ENCODE measurements around the gene NOS2.
"Not testable (repeated sequence)": the region's sequence is repeated elsewhere in the genome, so short reads cannot be mapped to it uniquely, and the experiment has no call there.

The NOS2 gene

DNA sequence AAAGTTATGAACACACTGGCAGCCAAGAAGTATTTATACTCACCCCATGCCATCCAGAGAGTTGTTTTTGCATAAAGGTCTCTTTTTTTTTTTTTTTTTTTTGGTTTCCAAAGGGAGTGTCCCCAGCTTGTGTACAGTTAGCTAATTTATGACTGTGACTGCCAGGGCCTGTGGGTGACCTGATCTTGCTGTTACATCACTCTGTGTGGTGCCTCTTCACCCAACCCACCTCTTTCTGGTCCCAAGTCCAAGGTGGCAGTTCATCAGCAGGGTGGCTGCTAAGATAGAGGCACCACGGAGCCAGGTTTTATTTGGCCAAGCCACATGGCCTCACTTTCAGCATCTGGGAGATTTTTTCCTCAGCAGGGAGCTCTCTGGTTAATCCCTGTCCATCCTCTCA, at the start of gene NOS2:
NOS2 (minus strand) TSS at position 8 of the 400 bp plus-strand sequence. CDS start 1,720 bp downstream, outside the sequence.
- no peak for DNase-seq (ENCODE audit: low spot score)

DNA sequence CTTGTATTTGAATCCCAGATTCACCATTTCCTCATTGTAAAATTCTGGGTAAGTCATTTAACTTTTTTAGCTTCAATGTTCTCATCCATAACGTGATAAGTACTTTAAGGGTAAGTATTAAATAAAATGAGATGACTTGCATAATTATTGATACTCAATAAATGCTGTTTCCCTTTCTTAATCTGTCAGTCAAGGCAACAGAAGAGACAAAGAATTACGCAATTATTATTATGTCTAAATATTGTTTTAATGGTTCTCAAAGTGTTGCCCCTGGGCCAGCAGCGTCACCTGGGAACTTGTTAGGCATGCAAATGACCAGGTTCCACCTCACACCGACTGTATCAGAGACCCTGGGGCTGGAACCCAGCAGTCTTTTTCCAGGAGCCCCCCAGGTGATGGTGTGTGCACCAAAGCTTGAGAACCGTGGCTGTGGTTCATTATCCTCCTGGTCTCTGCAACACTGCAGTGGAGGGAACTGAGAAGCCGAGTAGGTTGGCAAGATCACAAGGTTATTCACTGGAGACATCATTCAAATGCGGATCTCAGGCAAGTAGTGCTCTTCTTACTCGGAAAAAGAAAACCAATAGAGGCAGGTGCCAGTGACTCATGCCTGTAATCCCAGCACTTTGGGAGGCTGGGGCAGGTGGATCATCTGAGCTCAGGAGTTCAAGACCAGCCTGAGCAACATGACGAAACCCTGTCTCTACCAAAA, 49.3 kb upstream of the NOS2 start:
- no peak for DNase-seq (ENCODE audit: low spot score)

DNA sequence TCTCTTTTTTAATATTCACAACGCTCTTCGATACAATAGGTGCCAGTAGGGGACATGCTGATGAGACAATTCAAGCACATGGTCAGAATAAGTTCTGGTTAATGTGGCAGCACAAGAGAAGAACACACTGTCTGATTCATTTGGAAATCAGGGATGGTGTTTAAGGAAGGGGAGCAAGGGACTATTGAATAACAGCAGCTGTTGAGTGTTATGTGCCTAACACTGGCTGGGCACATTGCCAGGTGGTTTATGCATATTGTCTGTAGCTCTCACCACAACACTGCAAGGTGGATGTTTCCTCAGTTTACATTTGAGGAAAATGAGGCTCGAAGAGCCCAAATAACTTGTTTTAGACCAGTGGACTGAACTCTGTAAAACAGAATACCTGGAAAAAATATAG, 48.6 kb upstream of the NOS2 start:
- no peak for DNase-seq (ENCODE audit: low spot score)

DNA sequence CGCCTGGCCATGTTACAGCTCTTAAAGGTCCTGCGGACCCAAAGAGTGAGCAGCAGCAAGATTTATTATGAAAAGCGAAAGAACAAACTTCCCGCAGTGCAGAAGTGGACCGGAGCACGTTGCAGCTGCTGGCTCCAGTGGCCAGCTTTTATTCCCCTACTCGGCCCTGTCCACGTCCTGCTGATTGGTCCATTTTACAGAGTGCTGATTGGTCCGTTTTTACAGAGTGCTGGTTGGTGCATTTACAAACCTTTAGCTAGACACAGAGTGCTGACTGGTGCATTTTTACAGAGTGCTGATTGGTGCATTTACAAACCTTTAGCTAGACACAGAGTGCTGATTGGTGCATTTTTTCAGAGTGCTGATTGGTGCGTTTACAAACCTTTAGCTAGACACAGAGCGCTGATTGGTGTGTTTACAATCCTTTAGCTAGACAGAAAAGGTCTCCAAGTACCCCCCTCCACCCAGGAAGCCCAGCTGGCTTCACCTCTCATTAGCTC, 46.5 kb upstream of the NOS2 start:
- DNase-seq (ENCODE audit: low spot score) = not testable (repeated sequence)

DNA sequence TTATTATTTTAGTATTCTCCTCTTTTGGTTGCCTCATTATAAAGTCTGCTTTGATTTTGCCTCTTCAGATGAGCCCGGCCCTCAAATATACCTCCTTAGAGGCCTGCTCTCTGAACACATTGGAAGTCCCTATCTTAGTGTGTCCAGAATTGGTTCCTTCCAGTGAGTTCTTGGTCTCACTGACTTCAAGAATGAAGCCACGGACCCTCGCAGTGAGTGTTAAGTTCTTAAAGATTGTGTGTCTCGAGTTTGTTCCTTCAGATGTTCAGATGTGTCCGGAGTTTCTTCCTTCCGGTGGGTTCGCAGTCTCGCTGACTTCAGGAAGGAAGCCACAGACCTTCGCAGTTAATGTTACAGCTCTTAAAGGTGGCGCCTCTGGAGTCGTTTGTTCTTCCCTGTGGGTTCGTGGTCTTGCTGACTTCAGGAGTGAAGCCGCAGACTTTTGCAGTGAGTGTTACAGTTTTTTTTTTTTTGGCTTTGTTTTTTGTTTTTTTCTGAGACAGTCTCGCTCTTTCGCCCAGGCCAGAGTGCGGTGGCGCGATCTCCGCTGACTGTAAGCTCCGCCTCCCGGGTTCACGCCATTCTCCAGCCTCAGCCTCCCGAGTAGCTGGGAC, 45.8 kb upstream of the NOS2 start:
- DNase-seq (ENCODE audit: low spot score) = no peak

DNA sequence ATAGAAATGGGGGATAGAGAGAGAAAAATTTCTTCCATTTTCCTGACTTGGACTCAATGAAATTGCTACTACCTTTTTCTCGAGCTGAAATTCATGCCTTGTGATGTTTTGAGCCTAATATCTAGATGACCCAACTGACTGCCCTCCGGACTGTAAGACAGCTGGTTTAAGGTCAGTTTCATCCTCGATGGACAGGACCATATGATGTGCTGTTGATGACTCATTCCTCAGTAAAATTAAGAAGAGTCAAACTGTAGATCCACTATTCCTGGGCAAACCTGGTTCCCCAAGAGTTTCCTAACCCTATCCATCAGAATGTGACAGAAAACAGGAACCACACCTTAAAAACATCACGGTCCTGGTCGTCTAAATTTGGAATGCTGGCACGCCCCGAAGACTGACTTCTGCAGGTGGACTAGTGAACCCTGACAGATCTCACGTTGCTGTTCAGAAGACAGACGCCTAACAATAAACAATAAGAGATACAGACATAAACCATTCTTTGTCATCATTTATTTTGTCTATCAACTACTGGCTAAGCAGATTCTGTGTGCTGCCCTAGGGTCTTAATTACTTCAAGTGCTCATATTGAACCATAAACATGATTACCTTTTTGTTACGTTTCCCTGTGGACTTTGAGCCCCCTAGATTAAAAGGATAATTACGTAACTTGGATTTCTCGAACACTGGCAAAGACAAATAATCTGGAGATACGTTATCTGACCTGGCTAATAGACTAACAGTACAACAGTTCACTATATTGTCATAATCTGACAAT, 45.1 kb upstream of the NOS2 start:
- no peak for DNase-seq (ENCODE audit: low spot score)

DNA sequence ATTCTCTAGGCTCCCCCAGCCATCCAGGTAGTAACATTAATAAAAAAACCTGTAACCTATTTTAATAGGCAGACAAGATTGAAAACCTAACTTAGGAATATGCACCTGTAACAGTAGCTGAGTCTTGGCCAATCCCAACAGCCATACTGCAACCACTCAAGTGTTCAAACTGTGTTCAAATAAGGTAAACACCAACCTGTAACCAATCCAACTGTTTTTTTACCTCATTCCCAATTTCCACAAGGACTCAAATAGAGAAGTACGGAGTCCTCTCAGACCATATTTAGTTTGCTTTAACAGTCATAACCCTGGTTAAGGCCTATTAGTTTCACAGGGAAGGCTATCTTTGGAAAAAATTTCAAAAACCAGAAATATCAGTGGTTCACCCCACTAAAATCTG, 40.4 kb upstream of the NOS2 start:
- no peak for DNase-seq (ENCODE audit: low spot score)

DNA sequence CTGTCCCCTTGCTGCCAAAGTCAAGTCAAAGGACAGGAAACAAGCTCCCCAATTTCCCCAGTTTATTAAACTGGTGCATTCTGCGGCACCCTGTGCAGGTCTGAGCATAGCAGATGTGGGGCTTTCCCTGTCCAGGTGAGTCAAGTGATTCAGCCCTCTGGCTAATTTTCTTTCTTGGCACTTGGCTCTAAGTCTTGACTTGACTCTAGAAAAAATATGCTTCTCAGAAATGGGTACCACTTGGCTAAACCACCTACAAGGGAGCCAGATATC, 40.0 kb upstream of the NOS2 start:
- DNase-seq (ENCODE audit: low spot score) = not testable (repeated sequence)

DNA sequence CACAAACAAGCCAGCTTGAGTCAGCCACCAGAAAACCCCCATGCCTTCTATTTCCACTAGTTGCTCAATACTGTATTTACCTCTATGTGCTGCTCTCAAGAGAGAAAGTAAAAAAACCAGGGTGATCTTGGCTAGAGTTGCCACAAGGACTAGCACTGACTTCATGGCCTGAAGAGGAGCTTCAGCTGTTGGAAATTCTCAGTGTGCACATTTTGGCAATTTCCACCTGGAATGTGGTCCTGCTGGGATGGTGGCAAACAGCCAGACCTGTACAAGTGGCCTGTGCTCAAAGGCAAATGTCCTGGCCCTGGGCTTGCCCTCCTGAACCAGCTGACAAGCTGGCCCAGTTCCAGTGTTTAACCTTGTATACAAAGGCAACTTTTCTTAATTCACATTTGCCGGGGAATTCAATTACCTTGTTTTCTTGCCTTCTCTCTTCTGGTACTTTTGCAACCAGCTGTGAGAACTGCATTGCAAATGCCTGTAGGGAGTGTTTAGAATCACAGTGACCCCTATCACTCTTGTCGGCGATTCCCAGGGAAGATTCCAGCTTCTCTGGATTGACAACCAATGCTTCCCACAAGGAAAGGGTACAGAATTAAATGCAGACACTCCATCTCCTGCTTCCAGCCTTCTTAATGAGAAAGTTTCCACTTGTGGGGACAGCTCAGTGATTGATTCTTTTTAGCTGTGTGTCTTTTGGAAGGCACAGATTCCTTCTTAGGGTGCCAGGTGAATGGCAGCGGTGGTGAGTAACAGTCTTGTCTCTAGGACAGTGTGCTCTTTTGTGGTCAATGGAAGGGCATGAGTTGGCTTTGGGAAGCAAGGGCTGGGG, 39.5 kb upstream of the NOS2 start:
- not testable (repeated sequence) for DNase-seq (ENCODE audit: low spot score)

DNA sequence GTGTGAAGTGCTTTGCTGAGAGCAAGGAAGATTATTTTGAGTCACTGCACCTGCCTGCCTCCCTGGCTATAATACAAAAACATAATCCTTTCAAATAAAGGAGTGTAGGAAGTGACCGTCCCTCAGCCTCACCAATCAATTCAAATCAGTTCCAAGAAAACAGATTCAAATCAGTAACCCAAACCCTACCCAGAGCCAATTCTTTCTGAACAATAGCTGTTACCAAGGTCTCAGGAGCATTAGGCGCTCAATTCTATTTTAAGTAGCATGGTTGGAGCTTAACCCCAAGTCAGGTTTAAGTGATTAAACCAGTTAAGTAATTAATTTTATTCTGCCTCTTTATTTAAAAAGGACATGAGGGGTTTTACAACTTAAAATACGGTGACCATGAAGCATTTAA, 38.3 kb upstream of the NOS2 start:
- not testable (repeated sequence) for DNase-seq (ENCODE audit: low spot score)

DNA sequence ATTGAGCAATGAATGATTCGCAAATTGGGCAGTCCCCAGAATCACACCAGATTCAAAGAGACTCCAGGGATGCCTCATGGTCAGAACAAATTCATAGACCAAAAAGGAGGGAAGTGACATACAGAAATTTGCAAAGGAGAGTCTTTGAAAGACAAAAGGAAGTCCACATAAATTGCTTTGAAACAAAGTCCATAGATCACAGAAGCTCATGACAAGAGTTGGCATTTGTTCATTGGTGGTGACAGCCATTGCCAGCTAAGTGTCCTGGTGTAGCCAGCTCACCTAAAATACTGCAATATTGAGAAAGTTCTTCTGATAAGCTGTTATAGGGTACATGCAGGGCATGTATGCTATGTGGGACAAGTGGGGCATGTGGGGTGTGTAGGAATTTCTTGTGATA, 37.4 kb upstream of the NOS2 start:
- DNase-seq (ENCODE audit: low spot score) = not testable (repeated sequence)

DNA sequence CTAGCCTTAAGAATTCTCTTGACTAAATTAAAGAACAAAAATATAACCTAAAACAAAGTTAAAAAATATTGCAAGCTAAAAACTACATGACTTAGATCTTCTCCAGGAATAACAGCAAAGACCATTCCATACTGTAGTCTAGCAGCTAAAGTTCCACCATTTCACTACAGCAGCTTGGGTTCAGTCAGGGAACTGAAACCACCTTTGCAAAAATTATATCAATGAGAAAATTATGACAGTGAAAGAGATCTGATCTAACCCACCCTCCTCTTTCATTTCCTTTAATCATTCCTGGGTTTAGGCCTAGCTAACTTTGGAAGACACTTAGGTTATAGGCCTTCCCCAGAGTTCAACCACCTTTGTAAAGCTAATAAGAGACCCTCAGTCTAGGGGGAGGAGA, 36.3 kb upstream of the NOS2 start:
- DNase-seq (ENCODE audit: low spot score) = no peak

DNA sequence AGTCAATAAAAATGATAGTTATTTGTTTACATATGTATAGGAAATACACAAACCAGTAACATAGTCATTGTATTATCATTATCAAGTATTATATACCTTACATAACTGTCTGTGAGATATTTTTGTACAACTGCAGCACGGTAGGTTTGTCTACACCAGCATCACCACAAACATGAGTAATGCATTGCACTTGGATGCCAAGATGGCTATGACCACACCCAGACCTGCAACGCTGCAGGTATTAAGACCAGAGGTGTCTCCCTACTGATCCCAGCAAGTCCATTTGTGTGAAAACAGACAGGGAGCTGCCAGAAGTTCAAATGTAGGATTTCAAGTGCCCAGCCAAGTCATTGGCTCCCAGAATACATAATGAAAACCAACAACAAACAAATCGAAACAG, 34.2 kb upstream of the NOS2 start:
- DNase-seq (ENCODE audit: low spot score) = no peak

DNA sequence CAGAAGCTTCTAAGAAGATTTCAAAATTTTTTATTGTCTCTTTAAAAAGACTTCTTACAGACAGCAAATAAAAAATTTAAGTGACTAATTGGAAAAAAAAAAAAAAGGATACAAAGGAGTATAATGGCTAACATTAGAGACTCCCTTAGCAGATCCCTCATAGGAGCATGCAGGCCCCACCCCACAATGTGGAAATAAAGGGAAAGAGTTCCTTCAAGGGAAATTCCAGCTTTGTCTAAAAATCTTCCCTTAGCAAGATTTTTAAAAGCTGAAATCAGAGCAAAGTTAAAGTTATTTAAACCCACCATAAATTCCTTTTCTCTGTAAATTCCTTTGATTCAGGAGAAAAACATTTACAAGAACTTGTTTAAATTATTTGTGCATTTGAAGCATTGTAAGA, 32.5 kb upstream of the NOS2 start:
- no peak for DNase-seq (ENCODE audit: low spot score)

DNA sequence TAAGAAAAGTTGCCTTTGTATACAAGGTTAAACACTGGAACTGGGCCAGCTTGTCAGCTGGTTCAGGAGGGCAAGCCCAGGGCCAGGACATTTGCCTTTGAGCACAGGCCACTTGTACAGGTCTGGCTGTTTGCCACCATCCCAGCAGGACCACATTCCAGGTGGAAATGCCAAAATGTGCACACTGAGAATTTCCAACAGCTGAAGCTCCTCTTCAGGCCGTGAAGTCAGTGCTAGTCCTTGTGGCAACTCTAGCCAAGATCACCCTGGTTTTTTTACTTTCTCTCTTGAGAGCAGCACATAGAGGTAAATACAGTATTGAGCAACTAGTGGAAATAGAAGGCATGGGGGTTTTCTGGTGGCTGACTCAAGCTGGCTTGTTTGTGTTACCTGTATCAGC, 29.6 kb upstream of the NOS2 start:
- DNase-seq (ENCODE audit: low spot score) = not testable (repeated sequence)

DNA sequence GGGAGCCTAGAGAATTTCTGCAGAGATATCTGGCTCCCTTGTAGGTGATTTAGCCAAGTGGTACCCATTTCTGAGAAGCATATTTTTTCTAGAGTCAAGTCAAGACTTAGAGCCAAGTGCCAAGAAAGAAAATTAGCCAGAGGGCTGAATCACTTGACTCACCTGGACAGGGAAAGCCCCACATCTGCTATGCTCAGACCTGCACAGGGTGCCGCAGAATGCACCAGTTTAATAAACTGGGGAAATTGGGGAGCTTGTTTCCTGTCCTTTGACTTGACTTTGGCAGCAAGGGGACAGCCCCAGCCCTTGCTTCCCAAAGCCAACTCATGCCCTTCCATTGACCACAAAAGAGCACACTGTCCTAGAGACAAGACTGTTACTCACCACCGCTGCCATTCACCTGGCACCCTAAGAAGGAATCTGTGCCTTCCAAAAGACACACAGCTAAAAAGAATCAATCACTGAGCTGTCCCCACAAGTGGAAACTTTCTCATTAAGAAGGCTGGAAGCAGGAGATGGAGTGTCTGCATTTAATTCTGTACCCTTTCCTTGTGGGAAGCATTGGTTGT, 28.9 kb upstream of the NOS2 start:
- not testable (repeated sequence) for DNase-seq (ENCODE audit: low spot score)

DNA sequence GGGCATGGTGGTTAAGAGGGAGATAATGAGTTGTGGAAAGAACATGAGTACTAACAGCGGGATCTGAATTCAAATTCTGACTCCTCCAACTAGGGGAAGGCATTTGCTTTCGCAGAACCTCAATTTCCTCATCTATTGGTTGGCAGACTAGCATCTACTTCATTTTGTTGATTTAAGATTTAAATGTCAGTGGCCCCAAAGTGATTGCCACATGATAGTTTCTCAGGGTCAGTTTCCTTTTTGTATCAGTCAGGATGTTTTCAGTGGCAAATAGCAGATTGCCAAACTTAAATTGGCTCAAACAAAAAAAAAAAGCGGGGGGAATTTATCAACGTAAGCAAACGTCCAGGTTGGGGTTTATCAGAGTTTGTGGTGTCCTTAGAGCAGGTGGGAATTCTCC, 25.1 kb upstream of the NOS2 start:
- no peak for DNase-seq (ENCODE audit: low spot score)

DNA sequence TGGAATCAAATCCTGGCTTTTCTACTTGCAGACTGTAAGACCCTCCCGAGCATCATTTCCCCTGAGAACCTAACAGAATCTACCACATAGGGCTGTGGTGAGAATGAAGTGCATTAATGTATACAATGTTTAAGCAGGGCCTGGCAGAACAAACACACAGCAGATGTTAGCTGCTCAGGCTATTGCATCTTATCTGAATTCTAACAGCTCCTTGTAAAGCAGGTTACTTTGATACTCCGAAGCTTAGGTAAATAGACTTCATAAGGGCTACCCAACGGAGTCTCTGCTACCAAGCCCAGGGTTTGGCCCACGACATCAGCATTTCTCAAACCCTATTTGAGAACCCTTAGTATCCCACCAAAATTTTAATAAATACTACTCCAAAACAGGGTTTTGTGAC, 24.4 kb upstream of the NOS2 start:
- no peak for DNase-seq (ENCODE audit: low spot score)

DNA sequence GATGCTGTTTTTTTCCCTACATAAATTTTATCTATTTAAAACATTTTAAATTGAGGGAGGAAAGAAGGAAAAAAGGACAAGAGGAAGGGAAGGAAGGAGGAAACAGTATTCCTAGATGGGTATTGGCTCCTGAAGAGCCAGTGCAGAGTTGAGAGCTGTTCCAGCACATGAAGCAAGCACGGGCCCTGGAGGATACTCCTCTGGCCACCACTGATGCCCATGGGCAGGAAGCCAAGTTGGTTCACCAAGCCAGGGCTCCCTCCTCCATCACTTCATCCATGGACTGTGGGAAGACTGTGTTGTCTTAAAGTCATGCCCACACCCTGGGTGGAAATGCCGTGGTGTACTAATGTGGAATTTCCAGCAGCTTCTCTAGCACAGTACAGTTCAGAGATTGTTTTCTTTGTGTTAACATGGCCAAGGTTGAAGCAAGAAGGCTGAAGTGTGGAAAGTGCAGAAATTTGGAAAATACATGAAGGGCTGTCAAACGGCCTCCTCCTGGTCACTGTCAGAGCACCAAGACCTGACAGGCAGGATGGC, 23.9 kb upstream of the NOS2 start:
- DNase-seq (ENCODE audit: low spot score) = no peak

DNA sequence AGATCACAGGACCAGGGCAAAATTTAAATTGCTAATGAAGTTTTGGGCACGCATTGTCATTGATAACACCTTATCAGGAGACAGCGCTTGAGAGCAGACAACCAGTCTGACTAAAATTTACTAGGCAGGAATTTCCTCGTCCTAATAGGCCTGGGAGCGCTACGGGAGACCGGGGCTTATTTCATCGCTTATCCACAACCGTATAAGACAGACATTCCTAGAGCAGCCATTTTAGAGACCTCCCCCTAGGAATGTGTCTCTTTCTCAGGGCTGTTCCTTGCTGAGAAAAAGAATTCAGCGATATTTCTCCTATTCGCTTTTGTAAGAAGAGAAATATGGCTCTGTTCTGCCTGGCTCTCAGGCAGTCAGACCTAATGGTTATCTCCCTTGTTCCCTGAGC, 21.8 kb upstream of the NOS2 start:
- not testable (repeated sequence) for DNase-seq (ENCODE audit: low spot score)

DNA sequence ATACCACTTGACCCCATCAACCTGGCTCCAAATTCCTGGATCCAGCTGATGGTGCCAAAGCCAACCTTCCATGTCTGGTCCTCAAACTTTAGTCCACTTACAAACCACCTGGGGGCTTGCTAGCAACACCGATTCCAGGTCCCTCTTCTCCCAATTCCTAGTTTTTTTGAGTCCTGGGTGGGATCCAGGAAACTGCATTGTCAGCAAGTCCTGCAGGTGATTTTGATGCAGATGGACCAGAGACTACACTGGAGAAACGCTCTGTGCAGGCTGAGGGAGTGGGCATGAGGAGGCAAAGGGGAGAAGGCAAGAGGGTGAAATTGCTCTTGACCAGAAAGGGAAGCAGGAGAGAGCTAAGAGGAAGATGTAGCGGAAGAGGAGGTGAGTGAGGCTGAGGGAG, 21.0 kb upstream of the NOS2 start:
- no peak for DNase-seq (ENCODE audit: low spot score)

DNA sequence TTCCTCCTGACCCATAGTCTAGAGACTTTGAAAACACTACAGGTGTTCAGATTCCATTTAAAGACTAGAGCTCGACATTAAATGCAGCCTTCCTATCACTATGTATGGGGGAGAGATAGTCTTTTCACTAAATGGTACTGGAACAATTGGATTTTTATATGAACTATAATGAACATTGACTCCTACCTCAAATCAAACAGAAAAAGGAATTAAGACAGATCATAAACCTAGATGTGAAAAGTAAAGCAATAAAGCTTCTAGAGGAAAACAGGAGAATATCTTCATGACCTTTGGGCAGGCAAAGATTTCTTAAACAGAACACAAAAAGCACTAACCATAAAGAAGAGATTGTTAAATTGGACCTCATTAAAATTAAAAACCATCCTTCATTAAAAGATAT, 18.8 kb upstream of the NOS2 start:
- no peak for DNase-seq (ENCODE audit: low spot score)

Measured in AG20443 (cell line).